ENCODE results near the gene MORC1.
"Not testable (repeated sequence)": the region's sequence is repeated elsewhere in the genome, so short reads cannot be mapped to it uniquely, and the experiment has no call there.

The MORC1 gene

GRCh38 chr3:109117939-109118338, at the start of gene MORC1:
MORC1 (minus strand) TSS chr3:109118134; CDS start chr3:109118059, 75 bp downstream.
- DNase-seq (ENCODE audit: low spot score), result no peak

GRCh38 chr3:109165905-109166304, 48.0 kb upstream of the MORC1 start:
- DNase-seq (ENCODE audit: low spot score), result no peak

DNA sequence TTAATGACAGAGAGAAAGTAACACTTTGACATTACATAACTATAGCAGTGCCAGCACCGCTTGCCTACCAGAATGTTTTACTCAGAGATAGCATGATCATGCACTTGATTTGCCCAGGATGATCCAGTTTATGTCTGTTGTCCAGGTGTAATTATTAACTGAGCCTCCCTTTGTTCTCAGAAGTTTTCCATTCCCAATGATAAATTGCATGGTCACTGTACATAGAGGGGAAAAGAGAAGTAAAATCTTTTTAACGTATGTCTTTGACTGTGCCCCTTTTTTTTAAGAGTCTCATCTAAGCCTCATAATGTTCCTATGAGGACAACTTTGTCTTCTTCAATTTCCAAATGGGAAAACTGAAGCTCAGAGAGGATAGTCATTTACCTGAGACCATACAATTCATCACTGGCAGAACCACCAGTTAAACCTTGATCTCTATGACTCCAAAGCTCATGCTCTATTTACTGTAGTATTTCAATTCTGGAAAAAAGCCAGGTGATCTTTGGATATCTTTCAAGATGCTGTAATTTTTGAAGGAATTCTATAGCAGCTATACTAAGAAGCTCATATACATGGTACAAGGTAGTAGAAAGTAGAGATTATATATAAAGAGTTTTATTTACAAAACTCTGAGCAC, 43.7 kb upstream of the MORC1 start:
- DNase-seq (ENCODE audit: low spot score), result no peak

- DNase-seq (ENCODE audit: low spot score), result no peak
Measured at GRCh38 chr3:109155828-109156227, 37.9 kb upstream of the MORC1 start.

- peak; percentile 14 for DNase-seq (ENCODE audit: low spot score)
Measured at GRCh38 chr3:109154979-109155378, 37.0 kb upstream of the MORC1 start.

- no peak for DNase-seq (ENCODE audit: low spot score)
Measured at GRCh38 chr3:109152320-109152719, 34.4 kb upstream of the MORC1 start.

- DNase-seq (ENCODE audit: low spot score), result no peak
Measured at GRCh38 chr3:109149078-109149477, 31.1 kb upstream of the MORC1 start.

DNA sequence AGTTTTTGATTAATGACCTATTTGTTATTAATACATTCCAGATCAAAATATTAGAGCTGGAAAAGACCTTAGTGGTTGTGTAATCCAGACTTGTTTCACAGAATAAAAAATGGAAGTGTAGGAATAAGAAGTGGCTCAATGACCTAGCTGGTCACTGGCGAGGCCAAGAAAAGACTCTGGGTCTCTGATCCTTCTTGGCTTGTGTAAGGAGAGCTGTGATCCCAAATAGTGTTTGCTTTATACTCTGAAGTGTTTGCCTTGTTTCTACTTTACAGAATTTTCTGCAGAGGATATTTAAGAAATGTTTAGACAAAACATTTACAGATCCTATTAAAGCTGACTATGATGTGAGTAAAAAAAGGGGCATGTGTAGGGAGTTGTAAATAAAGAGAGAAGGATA, 25.7 kb upstream of the MORC1 start:
- no peak for DNase-seq (ENCODE audit: low spot score)

GRCh38 chr3:109140318-109140717, 22.4 kb upstream of the MORC1 start:
- DNase-seq (ENCODE audit: low spot score), result no peak

- DNase-seq (ENCODE audit: low spot score), result no peak
Measured at GRCh38 chr3:109137761-109138160, 19.8 kb upstream of the MORC1 start.

DNA sequence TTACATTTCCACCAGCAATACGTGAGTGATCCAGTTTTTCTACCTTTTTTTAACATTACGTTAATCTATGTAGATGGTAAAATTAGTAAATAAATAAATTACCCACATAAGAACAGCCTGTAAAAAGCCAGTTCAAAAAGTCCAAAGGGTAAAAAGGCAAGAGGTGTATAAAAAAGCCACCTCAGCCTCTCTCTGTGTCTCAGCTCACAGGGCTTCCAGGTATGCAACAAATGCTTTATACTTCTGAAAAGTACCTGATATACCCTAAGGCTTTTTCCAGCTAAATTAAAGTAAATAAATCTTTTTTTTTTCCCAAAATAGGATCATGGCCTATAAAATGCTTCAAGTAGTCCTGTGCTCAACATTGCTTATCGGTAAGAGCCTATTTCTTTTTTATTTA, 18.6 kb upstream of the MORC1 start, which contains the start of gene C3orf85:
Gene C3orf85 (plus strand): TSS at position 197 of the 400 bp plus-strand sequence. CDS start 129 bp downstream, at position 326.
- DNase-seq (ENCODE audit: low spot score), result no peak

DNA sequence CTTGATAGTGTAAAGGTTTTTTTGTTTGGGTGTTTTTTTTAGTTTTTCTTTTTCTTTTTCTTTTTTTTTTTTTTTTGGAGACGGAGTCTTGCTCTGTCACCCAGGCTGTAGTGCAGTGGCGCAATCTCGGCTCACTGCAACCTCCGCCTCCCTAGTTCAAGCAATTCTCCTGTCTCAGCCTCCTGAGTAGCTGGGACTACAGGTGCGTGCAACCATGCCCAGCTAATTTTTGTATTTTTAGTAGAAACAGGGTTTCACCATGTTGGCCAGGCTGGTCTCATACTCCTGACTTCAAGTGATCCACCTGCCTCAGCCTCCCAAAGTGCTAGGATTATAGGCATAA, 15.5 kb upstream of the MORC1 start:
- DNase-seq (ENCODE audit: low spot score), result not testable (repeated sequence)

- DNase-seq (ENCODE audit: low spot score), result peak; percentile 24
Measured at GRCh38 chr3:109132801-109133473, 15.0 kb upstream of the MORC1 start.

- no peak for DNase-seq (ENCODE audit: low spot score)
Measured at GRCh38 chr3:109131276-109131675, 13.3 kb upstream of the MORC1 start.

- no peak for DNase-seq (ENCODE audit: low spot score)
Measured at GRCh38 chr3:109127553-109127952, 9.6 kb upstream of the MORC1 start.

- DNase-seq (ENCODE audit: low spot score), result no peak
Measured at GRCh38 chr3:109125902-109126301, 8.0 kb upstream of the MORC1 start.

DNA sequence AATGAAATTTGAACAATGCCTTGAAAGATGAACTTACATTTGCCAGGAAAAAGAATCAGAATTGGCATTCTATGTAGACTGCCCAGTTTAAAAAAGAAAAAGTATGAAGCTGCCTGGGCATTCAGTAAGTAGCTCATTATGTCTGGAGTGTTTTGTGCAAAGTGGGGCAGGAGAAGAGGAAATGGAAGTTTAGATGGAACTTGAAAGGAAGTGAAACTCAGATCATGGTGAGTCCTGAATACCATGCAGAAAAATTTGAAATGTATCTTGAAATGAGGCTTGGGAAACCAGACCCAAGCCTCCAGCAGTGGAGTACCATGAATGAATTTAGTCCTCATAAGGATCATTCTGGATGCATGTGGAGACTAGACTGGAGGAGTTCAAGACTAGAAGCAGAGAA, 4.8 kb upstream of the MORC1 start:
- DNase-seq (ENCODE audit: low spot score), result no peak

- no peak for DNase-seq (ENCODE audit: low spot score)
Measured at GRCh38 chr3:109118584-109118983, 650 bp upstream of the MORC1 start.

GRCh38 chr3:109116031-109116430, 1.9 kb downstream of the MORC1 start:
- DNase-seq (ENCODE audit: low spot score), result no peak

DNA sequence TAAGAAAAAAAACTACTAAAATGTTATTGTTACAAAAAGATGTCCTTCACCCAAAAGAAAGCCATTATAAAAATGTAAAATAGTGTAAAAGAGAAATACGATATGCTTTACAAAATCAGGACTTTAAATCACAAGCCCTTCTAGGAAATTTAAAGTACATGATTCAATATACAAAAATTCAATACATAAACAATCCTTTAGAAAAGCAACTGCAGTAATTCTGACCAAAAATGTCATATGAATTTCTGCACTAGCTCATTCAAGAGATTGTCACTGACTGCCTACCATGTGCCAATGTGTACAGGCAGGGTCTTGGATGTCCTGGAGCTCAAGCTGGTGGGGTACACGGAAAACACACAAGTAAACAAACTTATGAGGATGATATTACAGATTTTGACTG, 2.5 kb downstream of the MORC1 start:
- DNase-seq (ENCODE audit: low spot score), result no peak

- no peak for DNase-seq (ENCODE audit: low spot score)
Measured at GRCh38 chr3:109114746-109115145, 3.2 kb downstream of the MORC1 start.

- DNase-seq (ENCODE audit: low spot score), result no peak
Measured at GRCh38 chr3:109112946-109113760, 4.8 kb downstream of the MORC1 start.

DNA sequence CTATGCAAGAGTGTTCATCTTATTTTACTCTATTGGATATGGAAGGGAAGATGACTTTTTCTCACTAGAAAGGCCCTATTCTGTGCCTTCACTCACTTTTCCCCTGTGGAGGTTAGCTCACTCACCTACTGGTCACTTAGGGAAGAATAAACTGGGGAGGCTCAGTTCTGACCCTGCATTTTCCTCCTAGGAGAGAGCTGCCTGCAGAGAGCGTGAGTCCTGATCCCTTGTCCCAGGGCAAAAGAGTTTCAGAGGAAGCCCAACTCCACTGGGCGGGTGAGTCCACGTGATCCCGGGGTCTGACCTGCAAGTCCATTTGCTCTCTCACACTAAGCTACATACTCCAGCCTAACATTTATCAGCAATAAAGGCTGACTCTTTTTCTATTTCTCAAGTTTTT, 8.4 kb downstream of the MORC1 start:
- no peak for DNase-seq (ENCODE audit: low spot score)

All from COLO829 (cell line).